ENCODE results near the gene SDCBP2. TPM values are rescaled to one million over a fixed set of nuclear protein-coding genes. Genes with fewer than 3 reads are reported as not detected.

SDCBP2 gene
- total and polyA plus RNA-seq, 4 donors = 1.9 to 6.1 (median 4.7) TPM

GRCh38 chr20:1293641-1294379 lies 35.1 kb downstream of the SDCBP2 start:
- Histone ChIP-seq H3K4me3 (ENCODE audit: low read depth in 1 of 3, low read length in 3 of 3) (no peak overlapping the region), H3K27me3 (ENCODE audit: control insufficient read depth in 4 of 4, insufficient read depth in 4 of 4, low read length in 3 of 4) (no peaks in the 10 kb centered on the region), H3K9me3 (ENCODE audit: control insufficient read depth in 4 of 4, low read length in 3 of 4) (no peaks in the 10 kb centered on the region), H3K4me1 (ENCODE audit: control insufficient read depth in 4 of 4, insufficient read depth in 4 of 4, low read length in 3 of 4) (no peaks in the 10 kb centered on the region), H3K9ac (ENCODE audit: low read depth in 1 of 2, low read length in 2 of 2) (no peak overlapping the region), H3K27ac (ENCODE audit: low read depth in 1 of 2, low read length in 2 of 2) (no peak overlapping the region), H3K36me3 (ENCODE audit: control insufficient read depth in 4 of 4, insufficient read depth in 3 of 4, low read depth in 1 of 4, low read length in 3 of 4) (no peaks in the 10 kb centered on the region)
- 93% methylated on average over 6 of the region's 6 CpGs for WGBS
- TF ChIP-seq GABPA (IDR thresholded peaks at IDR 0.05 in 1 of 2, conservative IDR thresholded peaks at IDR 0.05 in 1 of 2) = no peak
- TF ChIP-seq HNF4G (IDR thresholded peaks at IDR 0.05) = no peak
- TF ChIP-seq FOXA1 (IDR thresholded peaks at IDR 0.05) = no peak
- TF ChIP-seq ATF3 (IDR thresholded peaks at IDR 0.05) = no peak
- TF ChIP-seq HNF4A (conservative IDR thresholded peaks at IDR 0.05) = no peak
- no peak for TF ChIP-seq JUND (IDR thresholded peaks at IDR 0.05)
- no peak for TF ChIP-seq SP1 (IDR thresholded peaks at IDR 0.05)
- no peak for TF ChIP-seq FOXA2 (IDR thresholded peaks at IDR 0.05)
- TF ChIP-seq YY1 (IDR thresholded peaks at IDR 0.05) = no peak
- TF ChIP-seq EGR1 (IDR thresholded peaks at IDR 0.05; ENCODE audit: low read depth in 2 of 2) = no peak
- TF ChIP-seq TAF1 (conservative IDR thresholded peaks at IDR 0.05) = no peak
- no peak for TF ChIP-seq CTCF (IDR thresholded peaks at IDR 0.05; ENCODE audit: low read depth, low read length, missing input control)
- no peak for TF ChIP-seq REST (IDR thresholded peaks at IDR 0.05)
- no peak for TF ChIP-seq RAD21 (IDR thresholded peaks at IDR 0.05)
- no peak for DNase-seq (ENCODE audit: low spot score)

- no peaks in the 10 kb centered on the region for H3K36me3 ChIP-seq (ENCODE audit: control insufficient read depth in 4 of 4, insufficient read depth in 3 of 4, low read depth in 1 of 4, low read length in 3 of 4)
- no peaks in the 10 kb centered on the region for H3K9me3 ChIP-seq (ENCODE audit: control insufficient read depth in 4 of 4, low read length in 3 of 4)
- no peak overlapping the region for H3K27ac ChIP-seq (ENCODE audit: low read depth in 1 of 2, low read length in 2 of 2)
- DNase-seq (ENCODE audit: low spot score) = no peak
- whole genome bisulfite sequencing = 95% methylated on average over 1 of the region's 1 CpG
- H3K4me1 ChIP-seq (ENCODE audit: control insufficient read depth in 4 of 4, insufficient read depth in 4 of 4, low read length in 3 of 4) = no peaks in the 10 kb centered on the region
- H3K9ac ChIP-seq (ENCODE audit: low read depth in 1 of 2, low read length in 2 of 2) = no peak overlapping the region
- H3K27me3 ChIP-seq (ENCODE audit: control insufficient read depth in 4 of 4, insufficient read depth in 4 of 4, low read length in 3 of 4) = no peaks in the 10 kb centered on the region
- H3K4me3 ChIP-seq (ENCODE audit: low read depth in 1 of 3, low read length in 3 of 3) = no peak overlapping the region
- TF ChIP-seq GABPA (IDR thresholded peaks at IDR 0.05 in 1 of 2, conservative IDR thresholded peaks at IDR 0.05 in 1 of 2) (no peak), YY1 (IDR thresholded peaks at IDR 0.05) (no peak), FOXA1 (IDR thresholded peaks at IDR 0.05) (no peak), HNF4G (IDR thresholded peaks at IDR 0.05) (no peak), RXRA (IDR thresholded peaks at IDR 0.05) (no peak), HNF4A (conservative IDR thresholded peaks at IDR 0.05) (no peak), MAX (IDR thresholded peaks at IDR 0.05) (no peak), NR2F2 (IDR thresholded peaks at IDR 0.05) (no peak), EGR1 (IDR thresholded peaks at IDR 0.05; ENCODE audit: low read depth in 2 of 2) (no peak), FOXA2 (IDR thresholded peaks at IDR 0.05) (no peak), REST (IDR thresholded peaks at IDR 0.05) (no peak), ATF3 (IDR thresholded peaks at IDR 0.05) (no peak), ZBTB33 (IDR thresholded peaks at IDR 0.05) (no peak), RAD21 (IDR thresholded peaks at IDR 0.05) (no peak), SP1 (IDR thresholded peaks at IDR 0.05) (no peak), JUND (IDR thresholded peaks at IDR 0.05) (no peak), TAF1 (conservative IDR thresholded peaks at IDR 0.05) (no peak)
These were observed 36.3 kb downstream of the SDCBP2 start for GRCh38 chr20:1292620-1293019.
